Ovary (tissue), 9 donors: ENCODE data around the gene INTS11. TPM values are rescaled to one million over a fixed set of nuclear protein-coding genes. Genes with fewer than 3 reads are reported as not detected.

Source experiments
- DNase-seq, 5 donors: peaks; one replicate each; pipeline ENCODE4 v3.0.0-alpha.2; 2019 to 2020
- H3K27ac ChIP-seq, 2 donors: fragments of 200-600 bp; one replicate each; pipeline versions ENCODE4 v1.5.1 to v1.8.0; 2019 to 2022
- H3K27me3 ChIP-seq: fragments of 200-600 bp; one replicate; pipeline ENCODE4 v1.8.0; 2022
- H3K36me3 ChIP-seq: fragments of 200-600 bp; sonication (generic); one replicate; pipeline ENCODE4 v1.5.1; 2019
- H3K4me1 ChIP-seq: one replicate; pipeline ENCODE4 v1.8.1; 2013; ENCODE audit warnings: mild to moderate bottlenecking, moderate library complexity; ENCODE audit not compliant: insufficient read depth
- H3K4me3 ChIP-seq: fragments of 200-600 bp; sonication (generic); one replicate; pipeline ENCODE4 v1.5.1; 2017
- H3K9me3 ChIP-seq, 2 donors: fragments of 200-600 bp in 1 of 2; sonication (generic) in 1 of 2; one replicate each; pipeline versions ENCODE4 v1.5.1 to v1.8.1; 2013 to 2019; ENCODE audit warnings: mild to moderate bottlenecking in 1 of 2, moderate library complexity in 1 of 2
- EP300 ChIP-seq: sonication (generic); formaldehyde crosslinking; IDR thresholded peaks from one replicate; pipeline ENCODE4 v1.6.1; 2017; ENCODE audit warnings: antibody characterized with exemption
- POLR2A ChIP-seq: fragments of 450-650 bp; IDR thresholded peaks from one replicate; pipeline ENCODE4 v1.6.1; 2017; ENCODE audit warnings: antibody characterized with exemption, mild to moderate bottlenecking, moderate library complexity
- WGBS, 3 donors: extraction: QIAGEN DNeasy Blood & Tissue Kit in 1 of 3; methylation state at CpG; one replicate each; pipeline versions ENCODE4 v1.1.5 to v1.1.7; 2013 to 2017; 5-methylcytosine and 5-hydroxymethylcytosine counted together
- intact Hi-C, 4 donors: fragments of 100-400 bp; cut with DNase I; formaldehyde crosslinking; loops; one replicate each; pipeline versions ENCODE4 v1.11.0 to v1.15.1; 2022 to 2023
- polyA plus RNA-seq, 2 donors: library from polyadenylated mRNA; stranded (reverse); fragments of 200-250 nt in 1 of 2; fragments of 350-450 nt in 1 of 2; fragmentation: Illumina TruSeq in 1 of 2; extraction: RNeasy Lipid Tissue Mini Kit (QIAGEN cat#74804) in 1 of 2; gene quantifications; one replicate each; pipeline ENCODE4 v1.2.3, GENCODE V29; 2013 to 2014
- total RNA-seq, 7 donors: library from RNA; depleted of rRNA in 2 of 7; stranded (reverse); fragments of >200 nt in 2 of 7; fragmentation: NEBNext Ultra II Directional in 3 of 7; extraction: Animal tissue kit (Norgen Biotek cat#: 25700) in 3 of 7; gene quantifications; one replicate each; pipeline versions ENCODE4 v1.1.0 to v1.2.4, GENCODE V29; 2016 to 2023
- TF ChIP-seq, protein P1 (sequence below), 3 donors: fragments of 450-650 bp in 2 of 3; fragments of 200-600 bp in 1 of 3; IDR thresholded peaks; one replicate each; pipeline versions ENCODE4 v1.5.1 to v1.8.0; 2016 to 2022; ENCODE audit warnings: antibody characterized with exemption in 3 of 3, mild to moderate bottlenecking in 1 of 3
- donor health status: DM: no; HTN: no; CAD: no; lungs with moderate emphysema.
- donor health status: DM: no; HTN: no; CAD: no.
- donor health status: Bipolar disorder and iron deficiency.
- donor health status: DM: yes; HTN: yes; CAD: no.
- donor health status: DM: no; HTN: no; CAD: no.
- donor health status: DM: yes; HTN: yes; CAD: no.

INTS11 gene
- total and polyA plus RNA-seq, 9 donors: 72.6 to 135 (median 109) TPM

DNA sequence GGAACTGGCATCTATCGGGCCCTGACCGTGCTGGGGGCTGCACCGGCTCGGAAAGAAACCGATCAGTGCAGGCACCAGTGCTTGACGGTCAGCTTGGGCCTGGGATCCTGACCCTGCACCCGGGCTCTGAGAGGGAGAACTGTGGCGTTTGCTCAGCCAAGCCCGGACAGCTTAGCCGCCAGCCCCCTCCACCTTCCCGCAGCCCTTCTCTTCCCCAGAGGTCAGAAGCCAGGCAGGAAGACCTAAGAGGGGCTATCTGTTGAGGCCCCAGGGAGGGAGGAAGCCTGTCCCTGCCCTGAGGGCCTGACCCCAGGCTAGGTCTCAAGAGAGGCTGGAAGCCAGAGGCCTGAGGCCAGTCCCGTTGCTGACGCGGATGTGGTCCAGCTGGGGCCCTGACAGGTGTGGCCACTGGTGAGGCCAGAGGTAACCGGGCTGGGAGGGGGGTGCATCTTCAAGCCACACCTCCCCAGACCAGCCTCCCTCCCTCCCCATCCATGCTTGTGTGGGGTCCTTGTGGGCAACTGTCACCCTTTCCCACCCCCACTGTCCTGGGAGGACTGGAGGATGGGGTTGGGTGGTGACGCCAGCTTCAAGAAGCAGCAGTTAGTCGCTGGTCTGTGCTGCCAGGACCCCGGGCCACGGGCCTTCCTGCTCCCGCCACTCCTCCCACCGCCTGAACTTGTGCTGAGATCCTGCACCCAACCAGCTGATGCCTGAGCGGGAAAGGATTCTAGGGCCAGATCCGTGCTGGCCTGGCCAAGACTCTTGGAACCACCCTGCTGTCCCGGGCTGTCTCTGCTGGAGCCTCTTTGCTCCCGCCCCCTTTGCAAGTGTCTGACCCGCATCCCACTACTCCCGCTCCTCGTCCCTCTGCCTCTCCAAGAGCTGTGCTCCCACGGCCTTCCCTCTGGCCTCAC is 27.3 kb upstream of the INTS11 start:
- peak in 3 of 5 donors; percentile 63 to 71 (median 69) for DNase-seq
- no peaks in the 10 kb centered on the region for H3K36me3 ChIP-seq
- peaks cover 23% of the 10 kb centered on the region for H3K4me1 ChIP-seq
- H3K4me3 ChIP-seq: no peak overlapping the region
- TF ChIP-seq, protein P1, sequence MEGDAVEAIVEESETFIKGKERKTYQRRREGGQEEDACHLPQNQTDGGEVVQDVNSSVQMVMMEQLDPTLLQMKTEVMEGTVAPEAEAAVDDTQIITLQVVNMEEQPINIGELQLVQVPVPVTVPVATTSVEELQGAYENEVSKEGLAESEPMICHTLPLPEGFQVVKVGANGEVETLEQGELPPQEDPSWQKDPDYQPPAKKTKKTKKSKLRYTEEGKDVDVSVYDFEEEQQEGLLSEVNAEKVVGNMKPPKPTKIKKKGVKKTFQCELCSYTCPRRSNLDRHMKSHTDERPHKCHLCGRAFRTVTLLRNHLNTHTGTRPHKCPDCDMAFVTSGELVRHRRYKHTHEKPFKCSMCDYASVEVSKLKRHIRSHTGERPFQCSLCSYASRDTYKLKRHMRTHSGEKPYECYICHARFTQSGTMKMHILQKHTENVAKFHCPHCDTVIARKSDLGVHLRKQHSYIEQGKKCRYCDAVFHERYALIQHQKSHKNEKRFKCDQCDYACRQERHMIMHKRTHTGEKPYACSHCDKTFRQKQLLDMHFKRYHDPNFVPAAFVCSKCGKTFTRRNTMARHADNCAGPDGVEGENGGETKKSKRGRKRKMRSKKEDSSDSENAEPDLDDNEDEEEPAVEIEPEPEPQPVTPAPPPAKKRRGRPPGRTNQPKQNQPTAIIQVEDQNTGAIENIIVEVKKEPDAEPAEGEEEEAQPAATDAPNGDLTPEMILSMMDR (IDR thresholded peaks at IDR 0.05): no peak
- TF ChIP-seq EP300: no peak
- 40 to 42% (median 41%) methylated on average over 29 of the region's 29 CpGs for WGBS, 3 donors
- peak overlapping the region; percentile 21 to 72 for H3K27ac ChIP-seq
- no peaks in the 10 kb centered on the region for H3K27me3 ChIP-seq
- intact Hi-C loops: no loop called here
- no peaks in the 10 kb centered on the region for H3K9me3 ChIP-seq

DNA sequence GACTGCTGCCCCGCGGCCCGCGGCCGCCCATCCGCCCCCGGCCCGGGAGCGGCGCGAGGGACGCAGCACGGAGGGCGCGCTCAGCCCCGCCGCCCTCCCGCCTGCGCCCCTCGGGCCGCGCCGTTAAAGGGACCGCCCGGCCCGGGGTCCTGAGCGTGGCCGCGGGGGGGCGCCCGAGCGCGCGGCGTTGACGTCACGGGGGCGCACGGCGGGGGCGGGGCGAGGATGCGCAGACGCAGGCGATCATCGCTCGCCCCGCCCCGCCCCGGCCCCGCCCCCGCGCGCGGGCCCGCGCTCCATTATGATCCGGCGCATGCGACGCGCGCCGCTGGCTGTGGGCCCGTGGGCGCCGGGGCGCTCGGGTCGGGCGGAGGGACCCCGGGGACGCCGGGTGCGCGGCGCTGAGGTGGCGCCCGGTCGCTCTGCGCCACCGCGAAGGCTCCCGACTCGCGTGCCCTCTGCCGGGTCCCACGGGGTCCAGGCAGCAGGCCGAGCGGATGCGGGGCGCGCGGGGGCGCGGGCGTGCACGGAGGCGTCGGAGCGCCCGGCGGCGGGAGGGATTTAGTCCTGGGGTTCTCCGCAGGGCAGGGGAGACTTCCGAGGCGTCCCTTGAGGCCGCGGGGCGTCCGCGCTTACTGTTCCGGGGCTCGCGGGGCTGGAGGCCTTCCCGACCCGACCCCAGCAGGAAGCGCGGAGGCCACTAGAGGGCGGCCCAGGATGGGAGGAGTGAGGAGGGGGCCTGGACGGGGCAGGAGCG is 25.0 kb upstream of the INTS11 start, which contains the start of gene DVL1:
Gene DVL1, minus strand, starts transcription at position 163 of the 757 bp plus-strand sequence. CDS start 353 bp downstream, outside the sequence.
- TF ChIP-seq POLR2A: peak; percentile 41
- TF ChIP-seq, protein P1 (IDR thresholded peaks at IDR 0.05): peak in 2 of 3 donors; percentile 68 to 77
- TF ChIP-seq EP300: no peak
- intact Hi-C loops: loop anchor here in 1 of 4 donors (1.0 to 2.0 kb wide), 3 partner anchors 25 to 76 kb away; partner anchors contain the start of genes CCNL2, CPTP, INTS11 and UBE2J2
- DNase-seq: peak; percentile 74 to 86 (median 81)
- Histone ChIP-seq H3K27me3 (no peaks in the 10 kb centered on the region), H3K36me3 (no peaks in the 10 kb centered on the region), H3K9me3 (no peaks in the 10 kb centered on the region), H3K4me1 (peaks cover 33% of the 10 kb centered on the region), H3K27ac (peak within 1 kb of the TSS; percentile 59 to 90), H3K4me3 (peak within 1 kb of the TSS; percentile 60)
- 0 to 1% (median 0%) methylated on average over 27 to 121 of the region's 122 CpGs for WGBS, 3 donors

DNA sequence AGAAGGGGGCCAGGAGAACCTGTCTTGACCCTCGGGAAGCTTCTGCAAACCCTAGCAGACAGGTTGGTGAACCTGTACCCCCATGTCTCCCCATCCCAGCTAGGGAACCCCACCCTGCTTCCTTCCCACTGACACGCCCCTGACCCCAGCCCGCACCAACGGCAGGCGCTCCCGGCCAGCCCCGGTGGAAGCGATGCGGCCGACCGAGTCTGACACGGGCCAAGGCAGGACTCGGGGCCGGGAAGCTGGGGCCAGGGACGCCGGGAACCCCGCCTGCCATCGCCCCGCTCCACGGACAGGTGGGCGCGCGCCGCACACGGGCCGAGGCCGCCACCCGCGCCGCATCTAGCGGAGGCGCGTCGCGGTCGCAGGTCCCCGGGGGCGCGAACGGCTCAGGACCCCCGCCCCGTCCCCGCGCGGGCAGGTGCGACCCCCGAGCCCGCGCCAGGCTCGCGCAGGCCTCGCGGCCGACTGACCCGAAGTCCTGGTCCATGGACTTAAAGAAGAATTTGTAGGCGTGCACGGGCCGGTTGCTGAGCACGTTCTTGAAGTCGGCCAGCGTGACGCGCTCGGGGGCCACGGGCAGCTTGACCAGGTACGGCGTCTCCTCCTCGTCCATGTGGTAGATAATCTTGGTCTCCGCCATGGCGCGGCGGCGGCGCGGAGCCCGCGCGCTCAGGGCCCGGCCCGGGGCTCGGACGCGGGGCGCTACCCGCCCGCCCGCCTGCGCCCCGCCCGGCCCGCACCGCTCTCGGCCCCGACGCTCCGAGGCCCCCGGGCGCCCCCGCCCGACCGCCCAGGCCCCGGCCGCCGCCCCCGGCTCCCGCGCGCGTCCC is 24.2 kb upstream of the INTS11 start:
- Histone ChIP-seq H3K4me1 (peaks cover 33% of the 10 kb centered on the region), H3K27ac (peak overlapping the region; percentile 20 to 53), H3K27me3 (no peaks in the 10 kb centered on the region), H3K9me3 (no peaks in the 10 kb centered on the region), H3K36me3 (no peaks in the 10 kb centered on the region), H3K4me3 (peak overlapping the region; percentile 46)
- intact Hi-C loops: loop anchor here in 1 of 4 donors (1.0 to 2.0 kb wide), 3 partner anchors 24 to 75 kb away; partner anchors contain the start of genes CCNL2, CPTP, INTS11 and UBE2J2
- peak in 3 of 5 donors; percentile 64 to 77 (median 66) for DNase-seq
- 1% methylated on average over 36 to 109 of the region's 109 CpGs for WGBS, 3 donors
- TF ChIP-seq EP300 (no peak), POLR2A (no peak)
- TF ChIP-seq, protein P1 (IDR thresholded peaks at IDR 0.05): no peak
